NCI-H82 treated with DMSO at 0.1 percent for 48 hours (cell line): ENCODE measurements around the gene PACSIN3.
"Not testable (repeated sequence)": the region's sequence is repeated elsewhere in the genome, so short reads cannot be mapped to it uniquely, and the experiment has no call there.

ENCODE experiments used
- DNase-seq: peaks from one replicate; lab custom pipeline; 2025; ENCODE audit not compliant: unreplicated experiment; lab: John Stamatoyannopoulos, UW

PACSIN3 gene

DNA sequence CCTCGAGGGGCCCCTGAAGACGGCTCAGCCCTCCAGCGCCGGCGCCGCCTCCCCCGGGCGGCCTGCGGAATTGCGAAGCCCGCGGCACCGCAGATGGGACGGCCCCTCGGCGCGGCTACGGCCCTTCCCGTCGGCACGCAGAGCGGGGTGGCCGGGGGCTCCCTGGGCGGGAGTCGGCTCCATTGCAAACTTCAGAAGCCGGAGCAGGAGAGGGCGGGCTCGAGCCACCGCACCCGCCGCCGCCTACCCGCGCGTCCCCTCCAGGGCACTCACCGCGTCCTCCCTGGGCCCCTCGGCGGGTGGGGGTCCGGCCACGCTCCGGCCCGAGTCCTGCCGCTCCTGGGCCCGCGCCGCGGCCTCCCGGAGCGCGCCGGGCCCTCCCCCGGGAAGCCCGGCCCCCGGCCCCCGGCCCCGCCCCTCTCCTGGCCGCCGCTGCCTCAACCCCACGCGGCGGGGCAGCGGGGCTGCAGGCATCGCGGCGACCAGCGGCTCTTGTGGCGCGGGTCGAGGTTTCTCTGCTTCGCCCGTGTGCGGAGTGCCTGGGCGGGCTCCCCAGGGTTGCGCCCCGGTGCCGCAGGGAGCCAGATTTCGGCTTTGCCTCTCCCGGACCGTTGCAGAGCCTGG lies at the start of gene PACSIN3:
TSS of gene PACSIN3 (minus strand) at position 359 of the 624 bp plus-strand sequence. CDS start 3,707 bp downstream, outside the sequence.
- no peak for DNase-seq

DNA sequence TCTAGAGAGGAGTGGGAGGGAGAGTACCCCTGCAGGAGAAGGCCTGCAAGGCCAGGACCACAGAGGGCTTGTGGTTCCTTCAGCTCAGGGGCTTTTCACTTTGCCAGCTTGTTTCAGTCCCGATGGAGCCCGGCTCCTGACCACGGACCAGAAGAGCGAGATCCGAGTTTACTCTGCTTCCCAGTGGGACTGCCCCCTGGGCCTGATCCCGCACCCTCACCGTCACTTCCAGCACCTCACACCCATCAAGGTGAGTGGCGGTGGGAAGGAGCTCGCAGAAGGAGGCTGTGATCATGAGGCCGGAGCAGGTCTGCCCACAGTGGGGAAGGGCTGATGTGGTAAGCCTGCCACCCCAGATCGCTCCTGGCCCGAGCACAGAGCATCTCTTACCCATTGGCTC lies 48.9 kb upstream of the PACSIN3 start:
- no peak for DNase-seq

DNA sequence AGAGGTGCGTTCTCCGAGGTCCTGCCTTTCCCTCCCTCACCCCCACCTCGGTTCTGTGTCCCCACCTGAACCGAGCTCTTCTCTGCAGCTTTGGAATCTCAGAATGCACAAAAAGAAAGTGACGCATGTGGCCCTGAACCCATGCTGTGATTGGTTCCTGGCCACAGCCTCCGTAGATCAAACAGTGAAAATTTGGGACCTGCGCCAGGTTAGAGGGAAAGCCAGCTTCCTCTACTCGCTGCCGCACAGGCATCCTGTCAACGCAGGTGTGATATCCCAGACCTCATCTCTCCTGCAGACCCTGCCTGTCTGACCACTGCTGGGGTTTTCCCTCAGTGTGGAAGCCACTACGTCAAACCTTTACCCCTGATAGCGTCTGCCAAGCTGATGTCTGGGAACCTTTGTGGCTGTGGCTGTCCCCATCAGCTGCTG lies 48.5 kb upstream of the PACSIN3 start:
- DNase-seq = no peak

- no peak for DNase-seq
Observed at GRCh38 chr11:47233989-47234668, 47.9 kb upstream of the PACSIN3 start.

- no peak for DNase-seq
Observed at GRCh38 chr11:47233051-47233450, 46.8 kb upstream of the PACSIN3 start.

DNA sequence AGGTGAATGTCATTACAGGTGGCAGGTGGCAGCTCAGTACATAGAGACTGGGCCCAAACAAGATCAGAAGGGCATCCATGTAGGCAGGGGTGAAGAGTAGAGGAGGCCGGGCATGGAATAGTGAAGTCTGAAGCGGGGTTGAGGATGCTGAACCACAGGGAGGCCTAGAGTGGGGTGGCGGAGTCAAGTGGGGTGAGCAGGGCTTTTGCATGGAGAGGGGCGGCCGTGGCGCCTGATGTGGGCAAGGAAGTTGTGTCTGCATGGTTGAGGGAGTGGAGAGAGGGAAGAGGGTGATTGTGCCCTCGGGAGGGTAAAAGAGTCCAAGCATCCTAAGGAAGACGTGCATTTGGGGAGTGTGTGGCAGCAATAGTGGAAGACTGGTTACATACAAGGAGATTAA lies 42.9 kb upstream of the PACSIN3 start:
- no peak for DNase-seq

GRCh38 chr11:47225552-47226400 lies 39.5 kb upstream of the PACSIN3 start:
- DNase-seq = no peak

- no peak for DNase-seq
Observed at GRCh38 chr11:47222696-47223095, 36.5 kb upstream of the PACSIN3 start.

GRCh38 chr11:47220401-47220821 lies 34.2 kb upstream of the PACSIN3 start:
- no peak for DNase-seq

- DNase-seq = no peak
Observed at GRCh38 chr11:47216121-47216798, 30.0 kb upstream of the PACSIN3 start.

GRCh38 chr11:47215366-47215910 lies 29.2 kb upstream of the PACSIN3 start:
- no peak for DNase-seq

DNA sequence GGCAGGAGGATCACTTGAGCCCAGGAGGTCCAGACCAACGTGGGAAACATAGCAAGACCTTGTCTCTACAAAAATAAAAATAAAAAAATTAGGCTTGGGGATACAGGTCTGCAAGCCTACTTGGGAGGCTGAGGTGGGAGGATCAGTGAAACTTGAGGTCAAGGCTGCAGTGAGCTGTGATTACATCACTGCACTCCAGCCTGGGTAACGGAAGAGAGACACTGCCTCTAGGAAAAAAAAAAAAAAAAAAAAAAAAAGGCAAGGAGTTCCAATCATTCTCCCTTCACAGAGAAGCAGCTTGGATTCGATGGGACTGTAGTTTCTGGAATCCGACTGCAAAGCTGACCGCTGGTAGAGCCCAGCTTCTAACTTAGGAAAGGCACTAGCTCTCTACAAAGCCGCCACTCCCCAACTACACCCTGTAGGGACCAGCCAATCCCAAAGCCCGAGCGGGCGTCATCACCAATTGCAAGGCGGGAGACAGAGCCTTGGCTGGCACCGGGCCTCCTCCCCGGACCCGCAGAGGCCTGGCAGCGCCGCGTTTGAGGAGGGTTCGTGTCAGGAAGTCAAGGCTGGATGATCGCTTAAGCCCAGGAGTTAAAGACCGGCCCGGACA lies 27.8 kb upstream of the PACSIN3 start:
- DNase-seq = no peak

DNA sequence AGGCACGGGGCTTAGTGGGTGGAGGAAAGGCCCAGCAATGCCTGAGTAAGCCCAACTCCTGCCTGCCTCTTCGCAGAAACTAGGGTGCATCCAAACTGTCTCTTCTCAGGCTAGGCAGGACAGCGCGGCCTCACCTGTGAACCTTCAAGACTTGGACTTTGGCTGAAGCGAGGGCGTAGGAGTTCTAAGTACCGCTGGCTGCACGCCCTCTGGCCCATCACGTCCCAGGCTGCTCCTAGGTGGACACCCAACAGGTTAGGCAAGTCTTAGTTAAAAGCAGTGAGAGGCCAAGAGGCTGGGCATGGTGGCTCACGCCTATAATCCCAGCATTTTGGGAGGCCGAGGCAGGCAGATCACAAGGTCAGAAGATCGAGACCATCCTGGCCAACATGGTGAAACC lies 26.7 kb upstream of the PACSIN3 start:
- no peak for DNase-seq

DNA sequence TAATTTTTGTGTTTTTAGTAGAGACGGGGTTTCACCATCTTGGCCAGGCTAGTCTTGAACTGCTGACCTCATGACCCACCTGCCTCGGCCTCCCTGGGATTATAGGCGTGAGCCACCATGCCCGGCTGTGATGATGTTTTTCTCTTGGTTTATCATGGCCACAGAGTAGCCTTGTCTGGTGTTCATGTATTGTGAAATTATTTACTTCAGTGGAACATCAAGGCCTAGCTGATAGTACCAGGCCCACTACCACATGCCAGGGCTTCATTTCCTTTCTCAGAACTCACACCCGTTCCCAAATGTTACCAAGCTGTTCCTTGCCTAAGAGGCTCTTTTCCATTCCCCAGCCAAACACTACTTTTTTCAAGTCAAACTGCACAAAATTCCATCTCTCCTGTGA lies 22.4 kb upstream of the PACSIN3 start:
- DNase-seq = no peak

GRCh38 chr11:47208008-47208552 lies 21.8 kb upstream of the PACSIN3 start:
- DNase-seq = not testable (repeated sequence)

DNA sequence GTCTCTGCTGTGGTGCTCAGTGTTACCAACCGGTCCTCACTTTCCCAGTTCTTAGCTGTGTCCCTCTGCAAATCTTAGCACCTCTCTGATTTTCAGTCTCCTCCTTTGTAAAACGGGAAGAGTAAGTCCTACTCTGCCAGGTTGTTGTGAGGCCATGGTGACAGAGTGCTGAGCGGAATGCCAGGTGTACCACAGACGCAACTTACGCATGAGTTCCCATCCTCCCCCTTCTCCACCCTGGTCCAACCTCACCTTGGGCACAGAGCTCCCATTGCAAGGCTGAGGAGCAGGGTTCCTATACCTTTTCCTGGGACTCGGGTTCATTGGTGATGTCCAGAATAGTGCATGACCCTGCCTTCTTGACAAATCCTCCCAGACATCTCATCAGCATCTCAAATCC lies 21.2 kb upstream of the PACSIN3 start:
- DNase-seq = no peak

- not testable (repeated sequence) for DNase-seq
Observed at GRCh38 chr11:47206577-47206976, 20.3 kb upstream of the PACSIN3 start.

GRCh38 chr11:47204637-47204989 lies 18.4 kb upstream of the PACSIN3 start:
- no peak for DNase-seq

DNA sequence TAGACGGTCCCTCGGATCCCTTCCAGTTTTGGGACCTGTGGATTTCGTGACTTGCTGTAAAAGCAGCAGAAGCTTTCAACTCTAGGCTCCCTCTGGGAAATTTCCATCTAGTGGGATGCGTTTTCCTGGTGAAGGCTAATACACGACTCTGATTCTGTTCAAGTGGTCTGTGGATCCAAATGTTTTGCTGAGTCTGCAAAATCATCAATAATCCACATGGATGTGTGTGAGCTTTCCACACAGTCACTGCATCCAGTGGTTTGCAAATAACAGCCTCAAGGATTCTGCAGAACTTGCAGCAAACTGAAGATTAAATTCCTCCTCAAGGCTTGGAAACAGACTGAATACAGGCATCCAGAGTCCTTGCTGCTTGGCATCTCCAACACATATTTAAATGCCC lies 16.3 kb upstream of the PACSIN3 start:
- DNase-seq = no peak

- no peak for DNase-seq
Observed at GRCh38 chr11:47201015-47201414, 14.8 kb upstream of the PACSIN3 start.
